Measurements from ENCODE around the gene FOXG1.

DNA sequence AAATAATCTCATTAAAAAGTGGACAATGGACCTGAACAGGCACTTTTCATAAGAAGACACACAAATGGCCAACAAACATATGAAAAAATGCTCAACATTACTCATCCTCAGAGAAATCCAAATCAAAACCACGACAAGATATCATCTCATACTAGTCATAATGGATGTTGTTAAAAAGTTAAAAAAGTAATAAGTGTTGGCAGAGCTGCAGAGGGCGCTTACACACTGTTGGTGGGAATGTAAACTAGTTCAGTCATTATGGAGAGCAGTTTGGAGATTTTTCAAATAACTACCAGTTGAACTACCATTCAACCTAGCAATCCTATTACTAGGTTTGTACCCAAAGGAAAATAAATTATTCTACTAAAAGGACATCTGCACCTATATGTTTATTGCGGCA lies 47.2 kb downstream of the FOXG1 start:
- no peak for TF ChIP-seq EZH2 (IDR thresholded peaks at IDR 0.05; ENCODE audit: borderline replicate concordance, insufficient read depth, low read depth, low read length, poor library complexity, severe bottlenecking)
- TF ChIP-seq, protein P1, sequence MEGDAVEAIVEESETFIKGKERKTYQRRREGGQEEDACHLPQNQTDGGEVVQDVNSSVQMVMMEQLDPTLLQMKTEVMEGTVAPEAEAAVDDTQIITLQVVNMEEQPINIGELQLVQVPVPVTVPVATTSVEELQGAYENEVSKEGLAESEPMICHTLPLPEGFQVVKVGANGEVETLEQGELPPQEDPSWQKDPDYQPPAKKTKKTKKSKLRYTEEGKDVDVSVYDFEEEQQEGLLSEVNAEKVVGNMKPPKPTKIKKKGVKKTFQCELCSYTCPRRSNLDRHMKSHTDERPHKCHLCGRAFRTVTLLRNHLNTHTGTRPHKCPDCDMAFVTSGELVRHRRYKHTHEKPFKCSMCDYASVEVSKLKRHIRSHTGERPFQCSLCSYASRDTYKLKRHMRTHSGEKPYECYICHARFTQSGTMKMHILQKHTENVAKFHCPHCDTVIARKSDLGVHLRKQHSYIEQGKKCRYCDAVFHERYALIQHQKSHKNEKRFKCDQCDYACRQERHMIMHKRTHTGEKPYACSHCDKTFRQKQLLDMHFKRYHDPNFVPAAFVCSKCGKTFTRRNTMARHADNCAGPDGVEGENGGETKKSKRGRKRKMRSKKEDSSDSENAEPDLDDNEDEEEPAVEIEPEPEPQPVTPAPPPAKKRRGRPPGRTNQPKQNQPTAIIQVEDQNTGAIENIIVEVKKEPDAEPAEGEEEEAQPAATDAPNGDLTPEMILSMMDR (IDR thresholded peaks at IDR 0.05) = no peak
